Measurements from ENCODE around the gene PTPRG. TPM values are rescaled to one million over a fixed set of nuclear protein-coding genes. Genes with fewer than 3 reads are reported as not detected.
A peak's percentile ranks its signal among the peaks of the same experiment; 100 is the strongest.

The PTPRG gene
- total and polyA plus RNA-seq, 2 experiments from 2014 or later = 15.2 to 45.7 TPM

DNA sequence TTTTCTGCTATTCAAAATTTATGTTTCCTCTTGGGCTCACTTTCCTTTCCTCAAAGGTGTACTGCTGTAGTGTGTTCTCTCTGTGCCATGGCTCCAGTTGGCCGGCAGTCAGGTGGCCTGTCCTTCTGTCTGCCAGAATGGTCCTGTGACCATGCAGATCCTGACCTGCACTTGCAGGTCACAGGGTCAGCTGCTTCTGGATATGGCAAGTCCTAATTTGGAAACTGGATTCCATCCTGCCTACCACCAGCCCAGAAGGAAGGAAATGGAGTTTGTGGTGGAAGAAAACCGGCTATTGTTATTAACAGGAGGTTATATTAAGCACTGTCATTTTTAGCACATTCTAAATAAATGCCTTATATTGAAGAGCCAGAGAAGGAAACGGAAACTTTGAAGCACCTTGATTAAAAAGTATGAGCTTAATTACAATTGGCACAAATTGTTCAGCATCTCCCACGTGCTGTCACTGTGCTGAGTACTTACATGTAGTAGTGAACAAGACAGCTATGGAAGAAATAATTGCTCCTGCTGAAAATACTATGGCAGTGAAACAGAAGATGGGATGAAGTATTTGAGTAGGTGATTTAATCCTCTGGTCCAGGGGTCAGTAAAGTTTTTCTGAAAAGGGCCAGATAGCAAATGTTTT, 362.8 kb downstream of the PTPRG start:
- TF ChIP-seq, protein P1, sequence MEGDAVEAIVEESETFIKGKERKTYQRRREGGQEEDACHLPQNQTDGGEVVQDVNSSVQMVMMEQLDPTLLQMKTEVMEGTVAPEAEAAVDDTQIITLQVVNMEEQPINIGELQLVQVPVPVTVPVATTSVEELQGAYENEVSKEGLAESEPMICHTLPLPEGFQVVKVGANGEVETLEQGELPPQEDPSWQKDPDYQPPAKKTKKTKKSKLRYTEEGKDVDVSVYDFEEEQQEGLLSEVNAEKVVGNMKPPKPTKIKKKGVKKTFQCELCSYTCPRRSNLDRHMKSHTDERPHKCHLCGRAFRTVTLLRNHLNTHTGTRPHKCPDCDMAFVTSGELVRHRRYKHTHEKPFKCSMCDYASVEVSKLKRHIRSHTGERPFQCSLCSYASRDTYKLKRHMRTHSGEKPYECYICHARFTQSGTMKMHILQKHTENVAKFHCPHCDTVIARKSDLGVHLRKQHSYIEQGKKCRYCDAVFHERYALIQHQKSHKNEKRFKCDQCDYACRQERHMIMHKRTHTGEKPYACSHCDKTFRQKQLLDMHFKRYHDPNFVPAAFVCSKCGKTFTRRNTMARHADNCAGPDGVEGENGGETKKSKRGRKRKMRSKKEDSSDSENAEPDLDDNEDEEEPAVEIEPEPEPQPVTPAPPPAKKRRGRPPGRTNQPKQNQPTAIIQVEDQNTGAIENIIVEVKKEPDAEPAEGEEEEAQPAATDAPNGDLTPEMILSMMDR (IDR thresholded peaks at IDR 0.05; ENCODE audit: low read depth, low read length) = no peak
- peak overlapping the region; percentile 90 for H3K27ac ChIP-seq
- H3K9me3 ChIP-seq (ENCODE audit: low read depth) = no peaks in the 10 kb centered on the region
- DNase-seq (ENCODE audit: low read depth in 1 of 2, low spot score in 1 of 2) = peak in 1 of 2 donors; percentile 60
- no peaks in the 10 kb centered on the region for H3K36me3 ChIP-seq
- peaks cover 34% of the 10 kb centered on the region for H3K4me1 ChIP-seq (ENCODE audit: low read depth)
- H3K27me3 ChIP-seq = no peaks in the 10 kb centered on the region
- H3K4me3 ChIP-seq = no peak overlapping the region

DNA sequence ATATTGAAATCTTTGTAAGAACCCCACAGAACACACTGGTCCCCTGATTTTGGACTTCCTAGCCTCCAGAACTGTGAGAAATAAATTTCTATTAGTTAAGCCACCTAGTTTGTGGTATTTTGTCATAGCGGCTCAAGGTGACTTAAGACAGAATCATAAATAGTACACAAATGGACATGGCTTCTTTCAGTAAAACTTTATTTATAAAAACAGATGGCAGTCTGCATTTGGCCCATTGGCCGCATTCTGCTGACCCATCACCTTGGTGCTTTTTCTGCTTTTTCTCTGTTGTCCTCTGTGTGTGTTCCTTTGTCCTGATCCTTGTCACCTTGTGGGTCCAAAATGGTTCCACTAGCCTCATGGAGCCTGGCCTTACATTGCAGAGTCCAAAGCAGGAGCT, 363.6 kb downstream of the PTPRG start:
- TF ChIP-seq, protein P1 (IDR thresholded peaks at IDR 0.05; ENCODE audit: low read depth, low read length) = no peak
- Histone ChIP-seq H3K4me1 (ENCODE audit: low read depth) (peaks cover 34% of the 10 kb centered on the region), H3K36me3 (no peaks in the 10 kb centered on the region), H3K9me3 (ENCODE audit: low read depth) (no peaks in the 10 kb centered on the region), H3K27me3 (no peaks in the 10 kb centered on the region), H3K4me3 (no peak overlapping the region), H3K27ac (peak overlapping the region; percentile 90)
- no peak for DNase-seq (ENCODE audit: low read depth in 1 of 2, low spot score in 1 of 2)

DNA sequence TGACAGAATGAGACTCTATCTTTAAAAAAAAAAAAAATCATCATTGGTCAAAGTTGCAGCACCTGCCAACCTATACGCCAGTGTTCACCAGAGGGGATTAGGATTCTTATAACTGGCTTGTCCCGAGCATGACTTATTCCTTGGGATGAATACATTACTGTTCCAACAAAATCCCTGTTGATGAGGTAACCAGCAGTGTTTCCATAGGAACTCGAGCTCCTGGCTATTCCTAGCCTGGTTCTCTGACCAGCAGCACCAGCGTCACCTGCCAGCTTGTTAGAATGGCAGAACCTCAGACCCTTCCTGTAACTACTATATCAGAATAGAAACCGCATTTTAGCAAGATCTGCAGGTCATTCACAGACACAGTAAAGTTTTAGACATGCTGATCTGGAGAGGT, 364.4 kb downstream of the PTPRG start:
- H3K4me1 ChIP-seq (ENCODE audit: low read depth) = peaks cover 34% of the 10 kb centered on the region
- no peak overlapping the region for H3K4me3 ChIP-seq
- H3K9me3 ChIP-seq (ENCODE audit: low read depth) = no peaks in the 10 kb centered on the region
- DNase-seq (ENCODE audit: low read depth in 1 of 2, low spot score in 1 of 2) = no peak
- no peaks in the 10 kb centered on the region for H3K27me3 ChIP-seq
- TF ChIP-seq, protein P1 (IDR thresholded peaks at IDR 0.05; ENCODE audit: low read depth, low read length) = no peak
- peak overlapping the region; percentile 90 for H3K27ac ChIP-seq
- no peaks in the 10 kb centered on the region for H3K36me3 ChIP-seq

DNA sequence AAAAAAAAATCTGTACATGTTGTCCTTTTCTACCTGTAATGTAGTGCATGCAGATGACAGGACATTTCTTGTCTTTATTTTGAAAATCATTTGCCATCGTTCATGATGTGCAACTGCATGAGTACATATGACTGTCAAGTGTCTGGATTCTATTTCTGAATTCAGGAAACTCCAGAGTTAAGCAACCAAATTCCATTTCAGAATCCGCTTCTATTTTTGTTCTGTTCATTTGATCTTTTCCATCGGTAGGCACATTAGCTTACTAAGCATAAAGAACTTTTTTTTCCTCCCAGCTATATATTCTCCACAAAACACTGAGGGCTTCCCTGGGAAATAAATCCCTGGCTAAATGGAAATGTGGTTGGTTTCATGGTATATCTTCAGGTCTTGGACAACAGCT, 365.6 kb downstream of the PTPRG start:
- no peaks in the 10 kb centered on the region for H3K27me3 ChIP-seq
- H3K4me3 ChIP-seq = no peak overlapping the region
- peak in 1 of 2 donors; percentile 69 for DNase-seq (ENCODE audit: low read depth in 1 of 2, low spot score in 1 of 2)
- H3K27ac ChIP-seq = peak overlapping the region; percentile 72
- TF ChIP-seq, protein P1 (IDR thresholded peaks at IDR 0.05; ENCODE audit: low read depth, low read length) = no peak
- H3K9me3 ChIP-seq (ENCODE audit: low read depth) = no peaks in the 10 kb centered on the region
- H3K4me1 ChIP-seq (ENCODE audit: low read depth) = peaks cover 34% of the 10 kb centered on the region
- H3K36me3 ChIP-seq = no peaks in the 10 kb centered on the region

DNA sequence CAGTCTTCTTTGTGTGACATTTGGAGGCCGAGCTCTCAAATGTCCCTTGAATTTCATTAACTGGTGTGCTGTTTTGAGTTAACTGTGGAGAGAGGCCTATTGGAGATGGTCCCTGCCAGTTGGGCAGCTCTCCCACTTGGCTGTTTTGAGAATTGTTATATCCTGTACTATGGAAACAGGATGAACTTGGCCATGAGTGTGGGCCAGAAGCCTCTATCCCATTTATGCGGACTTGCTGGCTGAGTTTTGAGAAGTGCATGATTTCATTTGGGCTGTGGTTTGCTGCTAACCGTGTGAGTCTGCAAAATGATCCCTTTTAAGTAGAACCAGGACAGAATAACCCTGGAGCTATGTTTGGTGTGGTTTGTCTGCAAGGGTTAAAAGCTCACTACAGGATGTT, 366.0 kb downstream of the PTPRG start:
- Histone ChIP-seq H3K27ac (peak overlapping the region; percentile 72), H3K9me3 (ENCODE audit: low read depth) (no peaks in the 10 kb centered on the region), H3K4me1 (ENCODE audit: low read depth) (peaks cover 34% of the 10 kb centered on the region), H3K36me3 (no peaks in the 10 kb centered on the region), H3K4me3 (no peak overlapping the region), H3K27me3 (no peaks in the 10 kb centered on the region)
- DNase-seq (ENCODE audit: low read depth in 1 of 2, low spot score in 1 of 2) = peak in 1 of 2 donors; percentile 91
- TF ChIP-seq, protein P1 (IDR thresholded peaks at IDR 0.05; ENCODE audit: low read depth, low read length) = no peak
